GM12878 (cell line): ENCODE results near the gene DPM1. TPM values are rescaled to one million over a fixed set of nuclear protein-coding genes. Genes with fewer than 3 reads are reported as not detected.

ENCODE experiments used
- ATAC-seq: fragments of 200-7000 bp; cut with Tn5 transposase; 3 replicates; pipeline ENCODE4 v1.9.1; 2020; ENCODE audit warnings: mild to moderate bottlenecking, moderate library complexity
- BruUV-seq: library from RNA; stranded (reverse); fragments of 400-500 nt; replicated peaks from 2 replicates; lab custom pipeline; 2021; lab: Mats Ljungman, UMichigan
- CTCF ChIA-PET: fragments of 300-600 bp; sonication (Branson Sonifier 250); formaldehyde crosslinking; extraction: SDS; loops from one replicate; lab custom pipeline; 2021; ENCODE audit warnings: inconsistent platforms; lab: Yijun Ruan, JAX
- POLR2A ChIA-PET: fragments of 350-600 bp; formaldehyde crosslinking; extraction: SDS; loops from one replicate; lab custom pipeline; 2021; ENCODE audit warnings: inconsistent platforms; lab: Charles Lee
- RAD21 ChIA-PET: fragments of 300-600 bp; sonication (Branson Sonifier 250); formaldehyde crosslinking; loops from one replicate; lab custom pipeline; 2023; ENCODE audit warnings: antibody characterized with exemption; ENCODE audit not compliant: unreplicated experiment; lab: Charles Lee
- SMC1A ChIA-PET: fragments of 300-600 bp; sonication (Branson Sonifier 250); formaldehyde crosslinking; loops from one replicate; lab custom pipeline; 2023; ENCODE audit not compliant: unreplicated experiment, uncharacterized antibody; lab: Charles Lee
- DNase-seq: peaks from one replicate; pipeline ENCODE4 v3.0.0-alpha.2; 2011; ENCODE audit warnings: low read depth, low spot score
- FAIRE-seq: peaks from 3 replicates; lab custom pipeline; 2011; peaks lifted over from hg19 to GRCh38; lab: Jason Lieb, UNC
- H2AFZ ChIP-seq: 2 replicates; pipeline ENCODE4 v1.6.0; 2011; ENCODE audit warnings: low read depth, low read length, control low read depth; ENCODE audit not compliant: control insufficient read depth
- H3K27ac ChIP-seq: 2 replicates; pipeline ENCODE4 v1.5.1; 2011; ENCODE audit warnings: control low read depth; ENCODE audit not compliant: control insufficient read depth, insufficient read depth
- H3K27me3 ChIP-seq, 2 experiments: replicated peaks in 1 of 2; 2 replicates each; pipeline versions ENCODE4 v1.6.0 to v1.6.1; 2011; ENCODE audit warnings: low read length in 1 of 2; ENCODE audit not compliant: control insufficient read depth in 2 of 2, insufficient read depth in 2 of 2
- H3K36me3 ChIP-seq, 2 experiments: 2 replicates each; pipeline ENCODE4 v1.5.1; 2011; ENCODE audit warnings: low read length in 1 of 2; ENCODE audit not compliant: control insufficient read depth in 2 of 2, insufficient read depth in 2 of 2
- H3K4me1 ChIP-seq: 2 replicates; pipeline ENCODE4 v1.6.1; 2011; ENCODE audit warnings: mild to moderate bottlenecking, low read length, moderate library complexity, mixed read lengths; ENCODE audit not compliant: control insufficient read depth, insufficient read depth
- H3K4me2 ChIP-seq: 2 replicates; pipeline ENCODE4 v1.6.0; 2011; ENCODE audit warnings: control low read depth; ENCODE audit not compliant: control insufficient read depth, insufficient read depth
- H3K4me3 ChIP-seq: fragments of 200-600 bp; sonication (generic); 2 replicates; pipeline ENCODE4 v1.5.1; 2016
- H3K79me2 ChIP-seq: 2 replicates; pipeline ENCODE4 v1.6.0; 2011; ENCODE audit warnings: low read length; ENCODE audit not compliant: control insufficient read depth, insufficient read depth
- H3K9ac ChIP-seq: 2 replicates; pipeline ENCODE4 v1.8.0; 2011; ENCODE audit warnings: low read length, control low read depth, mixed read lengths; ENCODE audit not compliant: control insufficient read depth, insufficient read depth
- H3K9me3 ChIP-seq: replicated peaks from 3 replicates; pipeline ENCODE4 v1.5.1; 2011; ENCODE audit warnings: mild to moderate bottlenecking, low read length; ENCODE audit not compliant: control insufficient read depth, insufficient read depth
- H4K20me1 ChIP-seq: 2 replicates; pipeline ENCODE4 v1.6.0; 2011; ENCODE audit not compliant: control insufficient read depth, insufficient read depth
- DPF2 ChIP-seq: fragments of 450-650 bp; IDR thresholded peaks from 2 replicates; pipeline ENCODE4 v1.6.1; 2017; ENCODE audit warnings: mild to moderate bottlenecking
- FOS ChIP-seq: IDR thresholded peaks from 3 replicates; pipeline ENCODE4 v1.6.1; 2011; ENCODE audit warnings: borderline replicate concordance; ENCODE audit not compliant: insufficient read length; ENCODE audit errors: extremely low read depth
- HCFC1 ChIP-seq: fragments of 150-350 bp; IDR thresholded peaks from 2 replicates; pipeline ENCODE4 v1.6.1; 2014; ENCODE audit warnings: low read length
- MXI1 ChIP-seq: fragments of 150-350 bp; IDR thresholded peaks from 2 replicates; pipeline ENCODE4 v1.6.1; 2011; ENCODE audit warnings: low read depth, mild to moderate bottlenecking, inconsistent platforms, low read length, improper control_type of control experiment
- SP1 ChIP-seq: IDR thresholded peaks from one replicate; pipeline ENCODE4 v1.6.1; 2011; ENCODE audit warnings: low read depth, low read length
- WGBS: methylation state at CpG from one replicate; pipeline ENCODE4 v1.1.6; 2016; ENCODE audit warnings: low lambda C conversion rate; ENCODE audit not compliant: insufficient replicate concordance, insufficient coverage; ENCODE audit errors: missing lambda C conversion rate; 5-methylcytosine and 5-hydroxymethylcytosine counted together
- in situ Hi-C: fragments of 300-500 bp; cut with MboI; formaldehyde crosslinking; loops from 9 replicates; pipeline ENCODE4 v1.14.3; 2018; ENCODE audit warnings: mixed read lengths
- intact Hi-C: fragments of 100-400 bp; cut with micrococcal nuclease; formaldehyde crosslinking; loops from one replicate; pipeline ENCODE4 v1.14.2; 2022; ENCODE audit not compliant: unreplicated experiment
- polyA plus RNA-seq, 11 experiments: library from polyadenylated mRNA; depleted of rRNA in 4 of 11; unstranded in 6 of 11; stranded (reverse) in 5 of 11; fragments of >200 nt; fragmentation: Nextera tagmentation in 4 of 11; fragmentation: Illumina TruSeq in 1 of 11; extraction: Ambion mirVana in 4 of 11; extraction: Trizol in 1 of 11; gene quantifications; 1 replicate in 1 of 11; 2 replicates in 10 of 11; pipeline versions ENCODE4 v1.2.1 to v1.2.3, GENCODE V29; 2011 to 2016; ENCODE audit warnings: inconsistent platforms in 2 of 11, missing spikeins in 2 of 11, low read depth in 1 of 11
- total RNA-seq, 4 experiments: library from RNA; depleted of rRNA in 3 of 4; stranded (reverse); fragments of >200 nt in 3 of 4; fragmentation: Illumina TruSeq in 1 of 4; extraction: Trizol in 1 of 4; gene quantifications; 2 replicates each; pipeline versions ENCODE4 v1.2.1 to v1.2.3, GENCODE V29; 2013 to 2021
- TF ChIP-seq, protein P1 (sequence below): IDR thresholded peaks from 2 replicates; pipeline ENCODE4 v1.6.1; 2012; ENCODE audit warnings: low read depth, low read length, improper control_type of control experiment
- TF ChIP-seq, protein P2 (sequence below): fragments of 150-350 bp; IDR thresholded peaks from 2 replicates; pipeline ENCODE4 v1.6.1; 2016; ENCODE audit warnings: low read depth, low read length

DPM1 gene
- total and polyA plus RNA-seq, 10 of the 15 experiments (the other 5 are each of a cell fraction or from before 2014, with no cell fraction given) = 53.3 to 167 (median 108) TPM

DNA sequence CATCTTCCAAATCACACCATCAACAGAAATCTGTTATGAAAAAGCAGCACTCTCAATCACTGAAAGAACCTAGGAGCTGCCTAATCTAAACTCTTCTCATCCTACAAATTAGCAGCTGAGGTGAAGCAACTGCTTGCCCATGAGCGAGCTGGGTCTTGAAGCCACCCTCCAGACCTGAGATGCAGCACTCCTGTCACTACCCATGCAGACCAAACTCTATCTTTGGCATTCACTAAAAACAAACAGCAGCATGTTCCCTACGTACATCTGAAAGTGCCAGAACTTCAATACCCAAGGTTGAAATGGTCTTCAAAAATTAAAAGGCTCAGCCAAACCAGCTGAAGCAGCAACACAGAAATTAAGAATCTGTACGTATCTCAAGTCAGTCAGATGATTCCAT lies 41.4 kb downstream of the DPM1 start:
- DNase-seq = no peak
- ChIA-PET RAD21 (interaction anchor here (0.8 to 3.7 kb wide), 6 partner anchors 8 to 122 kb away, joined by 3 to 22 read pairs (median 8); partner anchors contain the start of genes ADNP and BCAS4), CTCF (interaction anchor here (1.0 to 4.9 kb wide), 6 partner anchors 10 to 123 kb away, joined by 3 to 91 read pairs (median 6); partner anchors contain the start of genes ADNP and BCAS4), POLR2A (interaction anchor here (0.6 to 4.1 kb wide), 5 partner anchors 8 to 678 kb away, joined by 3 to 26 read pairs (median 4); partner anchors contain the start of gene ADNP), SMC1A (interaction anchor here (1.0 to 3.5 kb wide), 6 partner anchors 8 to 123 kb away, joined by 3 to 54 read pairs (median 6); partner anchors contain the start of genes ADNP and BCAS4)
- in situ Hi-C loops (no loop called here), intact Hi-C loops (no loop called here)
- no peak overlapping the region for H2AFZ ChIP-seq
- H3K9me3 ChIP-seq = no peaks in the 10 kb centered on the region
- peaks cover 5 to 26% of the 10 kb centered on the region in 2 experiments for H3K36me3 ChIP-seq
- 77% methylated on average over 3 of the region's 3 CpGs for WGBS
- H4K20me1 ChIP-seq = peaks cover 5% of the 10 kb centered on the region
- no peak overlapping the region for H3K9ac ChIP-seq
- peaks cover 97% of the 10 kb centered on the region for H3K79me2 ChIP-seq
- 0 out of 2 replicates have a peak overlapping the region, but pooled peaks have one; percentile 10 for H3K4me3 ChIP-seq
- ATAC-seq = no peak
- peak overlapping the region; percentile 36 for H3K27ac ChIP-seq
- TF ChIP-seq HCFC1 (no peak), MXI1 (no peak), DPF2 (no peak), FOS (no peak), SP1 (no peak)
- TF ChIP-seq, protein P1, sequence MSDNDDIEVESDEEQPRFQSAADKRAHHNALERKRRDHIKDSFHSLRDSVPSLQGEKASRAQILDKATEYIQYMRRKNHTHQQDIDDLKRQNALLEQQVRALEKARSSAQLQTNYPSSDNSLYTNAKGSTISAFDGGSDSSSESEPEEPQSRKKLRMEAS = no peak
- TF ChIP-seq, protein P2, sequence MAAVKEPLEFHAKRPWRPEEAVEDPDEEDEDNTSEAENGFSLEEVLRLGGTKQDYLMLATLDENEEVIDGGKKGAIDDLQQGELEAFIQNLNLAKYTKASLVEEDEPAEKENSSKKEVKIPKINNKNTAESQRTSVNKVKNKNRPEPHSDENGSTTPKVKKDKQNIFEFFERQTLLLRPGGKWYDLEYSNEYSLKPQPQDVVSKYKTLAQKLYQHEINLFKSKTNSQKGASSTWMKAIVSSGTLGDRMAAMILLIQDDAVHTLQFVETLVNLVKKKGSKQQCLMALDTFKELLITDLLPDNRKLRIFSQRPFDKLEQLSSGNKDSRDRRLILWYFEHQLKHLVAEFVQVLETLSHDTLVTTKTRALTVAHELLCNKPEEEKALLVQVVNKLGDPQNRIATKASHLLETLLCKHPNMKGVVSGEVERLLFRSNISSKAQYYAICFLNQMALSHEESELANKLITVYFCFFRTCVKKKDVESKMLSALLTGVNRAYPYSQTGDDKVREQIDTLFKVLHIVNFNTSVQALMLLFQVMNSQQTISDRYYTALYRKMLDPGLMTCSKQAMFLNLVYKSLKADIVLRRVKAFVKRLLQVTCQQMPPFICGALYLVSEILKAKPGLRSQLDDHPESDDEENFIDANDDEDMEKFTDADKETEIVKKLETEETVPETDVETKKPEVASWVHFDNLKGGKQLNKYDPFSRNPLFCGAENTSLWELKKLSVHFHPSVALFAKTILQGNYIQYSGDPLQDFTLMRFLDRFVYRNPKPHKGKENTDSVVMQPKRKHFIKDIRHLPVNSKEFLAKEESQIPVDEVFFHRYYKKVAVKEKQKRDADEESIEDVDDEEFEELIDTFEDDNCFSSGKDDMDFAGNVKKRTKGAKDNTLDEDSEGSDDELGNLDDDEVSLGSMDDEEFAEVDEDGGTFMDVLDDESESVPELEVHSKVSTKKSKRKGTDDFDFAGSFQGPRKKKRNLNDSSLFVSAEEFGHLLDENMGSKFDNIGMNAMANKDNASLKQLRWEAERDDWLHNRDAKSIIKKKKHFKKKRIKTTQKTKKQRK = no peak
- BruUV-seq = no TSS peak
- peak; percentile 31 for FAIRE-seq
- H3K4me1 ChIP-seq = peaks cover 57% of the 10 kb centered on the region
- H3K4me2 ChIP-seq = peak overlapping the region; percentile 26; the same call in 1 of the 2 replicates
- H3K27me3 ChIP-seq = no peaks in the 10 kb centered on the region
